ENCODE results near the gene PRDM7.
"Not testable (repeated sequence)": the region's sequence is repeated elsewhere in the genome, so short reads cannot be mapped to it uniquely, and the experiment has no call there.

- not testable (repeated sequence) for TF ChIP-seq CTCF, POLR2A (IDR thresholded peaks at IDR 0.05)
Measured at GRCh38 chr16:90007635-90008234, 69.4 kb downstream of the PRDM7 start.

Measured in adrenal gland (tissue), 5 donors.